C4-2B (cell line): ENCODE results near the gene KRT84.

ENCODE experiments used
- H3K27ac ChIP-seq: fragments of 450-650 bp; 2 replicates; pipeline ENCODE4 v1.5.1; 2017
- ZFX ChIP-seq: fragments of 450-650 bp; IDR thresholded peaks from 2 replicates; pipeline ENCODE4 v1.6.1; 2017
- TF ChIP-seq, protein P1 (sequence below): fragments of 450-650 bp; conservative IDR thresholded peaks from 2 replicates; pipeline ENCODE4 v1.5.1; 2017; ENCODE audit warnings: mild to moderate bottlenecking

The KRT84 gene

DNA sequence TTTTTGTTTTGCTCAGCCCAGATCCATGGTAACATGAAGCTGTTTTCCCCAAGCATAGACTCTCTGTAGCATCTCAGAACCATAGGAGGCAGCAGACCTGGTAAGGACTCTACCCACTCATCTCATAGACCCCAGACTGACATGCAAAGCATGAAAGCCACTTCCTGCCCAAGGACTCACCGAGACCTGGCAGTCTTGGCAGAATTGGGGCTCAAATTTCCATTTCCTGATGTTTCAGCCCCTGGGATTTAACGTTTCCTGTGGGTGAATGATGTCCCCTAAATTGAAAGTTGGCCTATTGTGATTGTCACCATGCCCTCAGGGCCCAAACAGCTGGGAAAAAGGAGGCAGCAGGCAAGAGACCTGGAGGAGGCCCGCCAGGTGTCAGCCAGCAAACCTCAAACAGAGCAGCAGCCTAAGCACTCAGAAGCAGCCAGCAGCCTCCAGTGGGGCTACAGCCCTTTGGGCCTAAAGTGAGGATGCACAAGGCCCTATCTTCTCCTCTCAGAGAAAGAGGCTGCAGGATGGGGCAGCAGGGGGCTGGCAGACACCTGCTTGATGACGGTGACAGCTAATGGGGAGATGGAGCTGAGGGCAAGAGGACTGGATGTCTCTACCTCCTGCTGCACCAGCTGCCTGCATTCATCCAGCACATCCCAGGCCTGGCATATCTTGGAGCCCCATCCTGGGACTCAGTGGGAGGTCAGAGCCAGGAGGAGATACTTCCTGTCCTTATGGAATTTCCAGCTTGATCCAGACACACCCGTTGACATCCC is 26.7 kb downstream of the KRT84 start:
- TF ChIP-seq ZFX, result no peak
- TF ChIP-seq, protein P1, sequence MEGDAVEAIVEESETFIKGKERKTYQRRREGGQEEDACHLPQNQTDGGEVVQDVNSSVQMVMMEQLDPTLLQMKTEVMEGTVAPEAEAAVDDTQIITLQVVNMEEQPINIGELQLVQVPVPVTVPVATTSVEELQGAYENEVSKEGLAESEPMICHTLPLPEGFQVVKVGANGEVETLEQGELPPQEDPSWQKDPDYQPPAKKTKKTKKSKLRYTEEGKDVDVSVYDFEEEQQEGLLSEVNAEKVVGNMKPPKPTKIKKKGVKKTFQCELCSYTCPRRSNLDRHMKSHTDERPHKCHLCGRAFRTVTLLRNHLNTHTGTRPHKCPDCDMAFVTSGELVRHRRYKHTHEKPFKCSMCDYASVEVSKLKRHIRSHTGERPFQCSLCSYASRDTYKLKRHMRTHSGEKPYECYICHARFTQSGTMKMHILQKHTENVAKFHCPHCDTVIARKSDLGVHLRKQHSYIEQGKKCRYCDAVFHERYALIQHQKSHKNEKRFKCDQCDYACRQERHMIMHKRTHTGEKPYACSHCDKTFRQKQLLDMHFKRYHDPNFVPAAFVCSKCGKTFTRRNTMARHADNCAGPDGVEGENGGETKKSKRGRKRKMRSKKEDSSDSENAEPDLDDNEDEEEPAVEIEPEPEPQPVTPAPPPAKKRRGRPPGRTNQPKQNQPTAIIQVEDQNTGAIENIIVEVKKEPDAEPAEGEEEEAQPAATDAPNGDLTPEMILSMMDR, result no peak
- H3K27ac ChIP-seq, result no peak overlapping the region

DNA sequence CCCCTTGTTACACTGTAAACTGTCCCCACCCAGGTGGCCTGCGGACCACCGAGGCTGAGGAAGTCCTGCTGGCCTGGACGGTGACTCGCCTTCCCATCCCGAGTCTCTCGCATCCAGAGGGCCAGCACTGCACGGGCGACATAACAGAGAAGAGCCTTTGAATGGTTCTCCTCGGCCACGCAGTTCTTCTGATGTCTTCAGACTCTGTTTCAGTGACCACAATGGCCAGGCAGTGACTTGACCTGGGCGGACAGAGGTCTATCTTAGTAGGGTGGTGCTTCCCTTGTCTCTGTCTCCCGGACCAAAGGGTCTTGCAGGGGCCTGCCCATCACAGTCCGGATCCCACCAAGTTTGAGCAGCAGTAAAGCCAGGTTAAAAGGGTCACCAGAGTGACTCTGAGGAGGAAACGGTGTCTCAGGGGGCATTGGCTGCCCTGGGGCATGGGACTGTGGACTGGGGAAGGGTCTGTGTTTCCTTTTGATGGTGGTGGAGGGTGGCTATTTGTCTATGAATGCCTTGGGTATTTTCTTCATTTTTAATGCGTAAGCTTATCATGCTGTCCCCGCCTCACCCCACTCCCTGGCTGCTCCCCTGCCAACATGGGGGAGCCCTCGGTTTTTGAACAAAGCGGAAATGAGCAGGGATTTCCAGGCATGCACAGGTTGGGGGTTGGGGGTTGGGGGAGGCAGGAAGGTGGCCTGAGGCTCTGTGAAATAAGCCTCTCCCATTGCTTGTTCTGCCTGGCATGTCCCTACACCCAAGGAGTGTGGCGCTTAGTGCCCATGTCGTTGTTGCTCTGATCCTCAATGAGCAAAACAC is 28.5 kb downstream of the KRT84 start:
- no peak overlapping the region for H3K27ac ChIP-seq
- TF ChIP-seq, protein P1, result no peak
- TF ChIP-seq ZFX, result no peak

DNA sequence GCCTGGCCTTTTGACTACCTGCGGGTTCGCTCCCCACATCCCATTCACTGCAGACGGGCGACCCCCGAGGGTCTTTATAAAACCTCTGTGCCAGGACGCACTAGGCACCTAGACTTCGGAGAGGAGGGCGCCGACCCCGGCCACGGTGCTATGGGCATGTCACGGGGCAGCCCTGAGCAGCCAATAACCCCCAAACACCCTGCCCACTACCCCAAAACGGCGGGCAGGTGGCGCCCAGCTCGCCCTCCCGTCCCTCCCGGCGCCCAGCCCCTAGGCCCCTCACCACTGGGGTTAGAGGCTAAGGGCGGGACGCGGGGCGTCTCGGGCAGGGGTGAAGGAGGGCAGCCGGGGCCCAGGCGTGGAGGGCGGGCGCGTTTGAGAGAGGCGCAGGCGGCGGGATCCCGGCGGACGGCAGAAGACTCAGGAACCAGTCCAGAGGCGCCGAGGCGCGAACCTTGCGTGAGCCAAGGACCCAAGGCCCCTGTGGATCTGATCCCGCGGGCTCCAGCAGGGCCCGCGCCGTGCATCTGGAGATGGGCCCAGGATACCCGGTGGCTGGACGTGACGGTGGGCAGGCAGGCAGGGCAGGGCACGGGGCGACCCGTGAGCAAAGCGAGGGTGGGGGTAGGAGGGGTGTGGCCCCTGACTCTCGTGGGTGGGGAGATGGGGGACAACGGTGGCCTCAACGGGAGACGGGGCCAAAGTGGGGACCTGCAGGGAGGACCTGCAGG is 29.3 kb downstream of the KRT84 start:
- H3K27ac ChIP-seq, result no peak overlapping the region
- no peak for TF ChIP-seq ZFX
- TF ChIP-seq, protein P1, result no peak

DNA sequence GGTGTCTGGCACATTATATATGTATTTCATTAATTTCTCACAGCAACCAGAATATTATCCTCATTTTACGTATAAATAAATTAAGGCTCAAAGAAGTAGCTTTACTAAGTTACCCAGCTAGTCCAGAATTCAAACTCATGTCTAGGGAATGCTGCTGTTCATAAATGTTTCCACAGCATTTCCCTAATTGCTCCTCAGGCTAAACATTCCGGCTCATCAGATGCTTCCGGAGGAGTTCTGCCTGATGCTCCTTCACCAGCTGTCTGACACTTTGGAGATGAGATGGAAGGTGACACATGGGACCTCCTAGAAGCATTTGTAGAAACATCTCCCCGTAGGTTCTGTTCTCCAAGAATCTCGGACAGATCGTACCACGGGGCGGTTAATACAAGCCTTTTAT is 30.3 kb downstream of the KRT84 start:
- no peak overlapping the region for H3K27ac ChIP-seq
- no peak for TF ChIP-seq ZFX
- TF ChIP-seq, protein P1, result no peak

DNA sequence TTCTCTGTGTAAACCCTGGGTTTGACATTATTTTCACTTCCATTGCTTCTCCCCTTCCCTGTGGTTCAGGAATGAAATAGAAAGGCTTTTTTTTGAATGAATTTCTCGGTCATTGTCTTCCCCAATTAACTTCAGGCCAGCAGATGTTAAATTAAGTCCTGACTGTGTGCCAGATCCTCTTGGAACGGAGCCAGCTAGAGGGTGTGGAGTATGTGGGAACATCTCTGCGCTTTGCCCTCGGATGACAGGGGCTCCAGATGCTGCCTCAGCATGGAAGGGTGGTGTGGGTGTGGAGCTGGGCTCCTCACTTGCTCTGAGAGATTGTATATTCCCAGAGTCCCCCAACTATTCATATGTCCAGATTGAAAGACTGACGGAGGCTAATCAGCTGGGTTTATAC is 31.3 kb downstream of the KRT84 start:
- no peak overlapping the region for H3K27ac ChIP-seq
- no peak for TF ChIP-seq ZFX
- TF ChIP-seq, protein P1, result no peak

DNA sequence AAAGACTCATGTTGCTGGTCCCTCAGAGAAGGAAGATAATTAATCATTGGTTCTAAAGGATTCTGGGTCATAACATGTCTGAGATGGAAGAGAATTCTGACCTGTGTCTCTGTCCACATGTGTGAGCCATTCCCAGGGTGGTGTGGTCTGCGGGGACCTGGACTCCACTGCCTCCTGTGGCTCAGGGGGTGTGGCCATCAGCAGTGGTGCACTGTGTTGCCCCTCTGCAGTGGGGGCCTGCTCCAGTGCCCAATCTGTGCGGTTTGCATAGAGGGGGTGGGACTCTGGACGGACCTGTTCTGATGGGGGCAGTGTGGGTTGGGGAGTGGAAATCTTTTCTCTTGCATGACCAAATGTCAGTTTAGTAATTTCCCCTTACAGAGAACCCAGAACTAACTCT is 31.7 kb downstream of the KRT84 start:
- no peak for TF ChIP-seq ZFX
- TF ChIP-seq, protein P1, result no peak

DNA sequence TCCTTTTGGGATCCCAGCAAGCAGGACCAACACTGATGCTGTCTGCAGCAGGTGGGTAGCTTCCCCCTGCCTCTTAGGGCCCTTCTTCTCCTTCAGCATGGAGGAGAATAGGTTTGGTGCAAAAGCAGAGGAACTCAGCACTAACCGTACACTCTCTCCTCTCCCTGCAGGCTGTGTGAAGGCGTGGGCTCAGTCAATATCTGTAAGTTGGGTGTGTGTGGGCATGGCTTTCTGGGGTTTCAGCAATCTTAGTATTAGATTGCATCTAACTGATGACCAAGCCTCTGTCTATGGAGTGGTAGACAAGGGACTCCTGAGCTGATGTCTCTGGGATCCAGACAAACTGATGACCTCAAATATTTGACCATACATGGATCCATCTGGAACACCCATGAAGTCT is 32.5 kb downstream of the KRT84 start:
- no peak for TF ChIP-seq ZFX
- TF ChIP-seq, protein P1, result no peak

More for the DNA sequence above, 31.7 kb downstream of the KRT84 start:
- no peak overlapping the region for H3K27ac ChIP-seq

More for the DNA sequence above, 32.5 kb downstream of the KRT84 start:
- H3K27ac ChIP-seq, result no peak overlapping the region
